GM12878 (cell line): ENCODE results near the gene ERCC5. TPM values are rescaled to one million over a fixed set of nuclear protein-coding genes. Genes with fewer than 3 reads are reported as not detected.
A peak's percentile ranks its signal among the peaks of the same experiment; 100 is the strongest.

Source experiments
- ASH2L ChIP-seq: fragments of 300-600, 200-600 bp; sonication (generic); IDR thresholded peaks from 2 replicates; pipeline ENCODE4 v1.6.1; 2017; ENCODE audit warnings: low read depth, mild to moderate bottlenecking, borderline replicate concordance
- BCL3 ChIP-seq: IDR thresholded peaks from 2 replicates; pipeline ENCODE4 v1.6.1; 2011; ENCODE audit warnings: borderline replicate concordance, low read depth, mild to moderate bottlenecking, moderate library complexity, low read length; ENCODE audit not compliant: insufficient read depth, poor library complexity, severe bottlenecking
- BMI1 ChIP-seq: fragments of 450-650 bp; IDR thresholded peaks from 2 replicates; pipeline ENCODE4 v1.6.1; 2016; ENCODE audit warnings: mild to moderate bottlenecking, moderate library complexity, borderline replicate concordance
- DPF2 ChIP-seq: fragments of 450-650 bp; IDR thresholded peaks from 2 replicates; pipeline ENCODE4 v1.6.1; 2017; ENCODE audit warnings: mild to moderate bottlenecking
- FOXK2 ChIP-seq: fragments of 450-650 bp; IDR thresholded peaks from 2 replicates; pipeline ENCODE4 v1.6.1; 2017; ENCODE audit warnings: mild to moderate bottlenecking, moderate library complexity
- GATAD2B ChIP-seq: fragments of 450-650 bp; conservative IDR thresholded peaks from 2 replicates; pipeline ENCODE4 v1.6.1; 2017; ENCODE audit warnings: low read depth, mild to moderate bottlenecking, moderate library complexity
- HDAC2 ChIP-seq: fragments of 200-600 bp; sonication (generic); IDR thresholded peaks from 2 replicates; pipeline ENCODE4 v1.6.1; 2017
- LARP7 ChIP-seq: fragments of 450-650 bp; IDR thresholded peaks from 2 replicates; pipeline ENCODE4 v1.6.1; 2017; ENCODE audit warnings: mild to moderate bottlenecking
- MTA2 ChIP-seq: fragments of 450-650 bp; IDR thresholded peaks from 2 replicates; pipeline ENCODE4 v1.6.1; 2016; ENCODE audit warnings: low read depth, mild to moderate bottlenecking, moderate library complexity
- NBN ChIP-seq: fragments of 450-650 bp; IDR thresholded peaks from 2 replicates; pipeline ENCODE4 v1.6.1; 2016
- NR2C1 ChIP-seq: fragments of 450-650 bp; IDR thresholded peaks from 2 replicates; pipeline ENCODE4 v1.6.1; 2017; ENCODE audit warnings: antibody characterized with exemption, mild to moderate bottlenecking, moderate library complexity
- SREBF2 ChIP-seq: IDR thresholded peaks from 2 replicates; pipeline ENCODE4 v1.6.1; 2012; ENCODE audit warnings: mild to moderate bottlenecking, low read length
- SRF ChIP-seq, 2 experiments: IDR thresholded peaks; 2 replicates each; pipeline ENCODE4 v1.6.1; 2011; ENCODE audit warnings: low read depth in 2 of 2, low read length in 2 of 2, mild to moderate bottlenecking in 1 of 2, moderate library complexity in 1 of 2
- SUPT20H ChIP-seq: IDR thresholded peaks from 2 replicates; pipeline ENCODE4 v1.6.1; 2011; ENCODE audit warnings: low read depth, mild to moderate bottlenecking, low read length, moderate library complexity, borderline replicate concordance; ENCODE audit not compliant: control insufficient read depth
- WRNIP1 ChIP-seq: IDR thresholded peaks from 2 replicates; pipeline ENCODE4 v1.6.1; 2011; ENCODE audit warnings: low read depth, low read length, improper control_type of control experiment, borderline replicate concordance
- polyA plus RNA-seq, 11 experiments: library from polyadenylated mRNA; depleted of rRNA in 4 of 11; unstranded in 6 of 11; stranded (reverse) in 5 of 11; fragments of >200 nt; fragmentation: Nextera tagmentation in 4 of 11; fragmentation: Illumina TruSeq in 1 of 11; extraction: Ambion mirVana in 4 of 11; extraction: Trizol in 1 of 11; gene quantifications; 1 replicate in 1 of 11; 2 replicates in 10 of 11; pipeline versions ENCODE4 v1.2.1 to v1.2.3, GENCODE V29; 2011 to 2016; ENCODE audit warnings: inconsistent platforms in 2 of 11, missing spikeins in 2 of 11, low read depth in 1 of 11
- total RNA-seq, 4 experiments: library from RNA; depleted of rRNA in 3 of 4; stranded (reverse); fragments of >200 nt in 3 of 4; fragmentation: Illumina TruSeq in 1 of 4; extraction: Trizol in 1 of 4; gene quantifications; 2 replicates each; pipeline versions ENCODE4 v1.2.1 to v1.2.3, GENCODE V29; 2013 to 2021
- TF ChIP-seq, protein P1 (sequence below): fragments of 450-650 bp; IDR thresholded peaks from 2 replicates; pipeline ENCODE4 v1.6.1; 2016; ENCODE audit warnings: mild to moderate bottlenecking, moderate library complexity, borderline replicate concordance
- TF ChIP-seq, protein P2 (sequence below): IDR thresholded peaks from 2 replicates; pipeline ENCODE4 v1.6.1; 2012; ENCODE audit warnings: low read depth, low read length, improper control_type of control experiment
- TF ChIP-seq, protein P3 (sequence below): fragments of 450-650 bp; IDR thresholded peaks from 2 replicates; pipeline ENCODE4 v1.6.1; 2017; ENCODE audit warnings: mild to moderate bottlenecking, moderate library complexity

Gene ERCC5
- total and polyA plus RNA-seq, 10 of the 15 experiments (the other 5 are each of a cell fraction or from before 2014, with no cell fraction given) = 11.7 to 59.2 (median 41.6) TPM

- TF ChIP-seq, protein P1, sequence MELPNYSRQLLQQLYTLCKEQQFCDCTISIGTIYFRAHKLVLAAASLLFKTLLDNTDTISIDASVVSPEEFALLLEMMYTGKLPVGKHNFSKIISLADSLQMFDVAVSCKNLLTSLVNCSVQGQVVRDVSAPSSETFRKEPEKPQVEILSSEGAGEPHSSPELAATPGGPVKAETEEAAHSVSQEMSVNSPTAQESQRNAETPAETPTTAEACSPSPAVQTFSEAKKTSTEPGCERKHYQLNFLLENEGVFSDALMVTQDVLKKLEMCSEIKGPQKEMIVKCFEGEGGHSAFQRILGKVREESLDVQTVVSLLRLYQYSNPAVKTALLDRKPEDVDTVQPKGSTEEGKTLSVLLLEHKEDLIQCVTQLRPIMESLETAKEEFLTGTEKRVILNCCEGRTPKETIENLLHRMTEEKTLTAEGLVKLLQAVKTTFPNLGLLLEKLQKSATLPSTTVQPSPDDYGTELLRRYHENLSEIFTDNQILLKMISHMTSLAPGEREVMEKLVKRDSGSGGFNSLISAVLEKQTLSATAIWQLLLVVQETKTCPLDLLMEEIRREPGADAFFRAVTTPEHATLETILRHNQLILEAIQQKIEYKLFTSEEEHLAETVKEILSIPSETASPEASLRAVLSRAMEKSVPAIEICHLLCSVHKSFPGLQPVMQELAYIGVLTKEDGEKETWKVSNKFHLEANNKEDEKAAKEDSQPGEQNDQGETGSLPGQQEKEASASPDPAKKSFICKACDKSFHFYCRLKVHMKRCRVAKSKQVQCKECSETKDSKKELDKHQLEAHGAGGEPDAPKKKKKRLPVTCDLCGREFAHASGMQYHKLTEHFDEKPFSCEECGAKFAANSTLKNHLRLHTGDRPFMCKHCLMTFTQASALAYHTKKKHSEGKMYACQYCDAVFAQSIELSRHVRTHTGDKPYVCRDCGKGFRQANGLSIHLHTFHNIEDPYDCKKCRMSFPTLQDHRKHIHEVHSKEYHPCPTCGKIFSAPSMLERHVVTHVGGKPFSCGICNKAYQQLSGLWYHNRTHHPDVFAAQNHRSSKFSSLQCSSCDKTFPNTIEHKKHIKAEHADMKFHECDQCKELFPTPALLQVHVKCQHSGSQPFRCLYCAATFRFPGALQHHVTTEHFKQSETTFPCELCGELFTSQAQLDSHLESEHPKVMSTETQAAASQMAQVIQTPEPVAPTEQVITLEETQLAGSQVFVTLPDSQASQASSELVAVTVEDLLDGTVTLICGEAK = no peak
- TF ChIP-seq SREBF2 (no peak), NR2C1 (no peak), LARP7 (peak; percentile 76), BMI1 (no peak), MTA2 (no peak), SRF (IDR thresholded peaks at IDR 0.05; ENCODE audit: low read depth in 2 of 2, low read length in 2 of 2) (no peak), GATAD2B (no peak; the same call in 1 of the 2 replicates), HDAC2 (no peak), FOXK2 (no peak), BCL3 (no peak), NBN (no peak), ASH2L (no peak), DPF2 (no peak), SUPT20H (no peak), WRNIP1 (no peak)
- TF ChIP-seq, protein P2, sequence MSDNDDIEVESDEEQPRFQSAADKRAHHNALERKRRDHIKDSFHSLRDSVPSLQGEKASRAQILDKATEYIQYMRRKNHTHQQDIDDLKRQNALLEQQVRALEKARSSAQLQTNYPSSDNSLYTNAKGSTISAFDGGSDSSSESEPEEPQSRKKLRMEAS = no peak
- TF ChIP-seq, protein P3, sequence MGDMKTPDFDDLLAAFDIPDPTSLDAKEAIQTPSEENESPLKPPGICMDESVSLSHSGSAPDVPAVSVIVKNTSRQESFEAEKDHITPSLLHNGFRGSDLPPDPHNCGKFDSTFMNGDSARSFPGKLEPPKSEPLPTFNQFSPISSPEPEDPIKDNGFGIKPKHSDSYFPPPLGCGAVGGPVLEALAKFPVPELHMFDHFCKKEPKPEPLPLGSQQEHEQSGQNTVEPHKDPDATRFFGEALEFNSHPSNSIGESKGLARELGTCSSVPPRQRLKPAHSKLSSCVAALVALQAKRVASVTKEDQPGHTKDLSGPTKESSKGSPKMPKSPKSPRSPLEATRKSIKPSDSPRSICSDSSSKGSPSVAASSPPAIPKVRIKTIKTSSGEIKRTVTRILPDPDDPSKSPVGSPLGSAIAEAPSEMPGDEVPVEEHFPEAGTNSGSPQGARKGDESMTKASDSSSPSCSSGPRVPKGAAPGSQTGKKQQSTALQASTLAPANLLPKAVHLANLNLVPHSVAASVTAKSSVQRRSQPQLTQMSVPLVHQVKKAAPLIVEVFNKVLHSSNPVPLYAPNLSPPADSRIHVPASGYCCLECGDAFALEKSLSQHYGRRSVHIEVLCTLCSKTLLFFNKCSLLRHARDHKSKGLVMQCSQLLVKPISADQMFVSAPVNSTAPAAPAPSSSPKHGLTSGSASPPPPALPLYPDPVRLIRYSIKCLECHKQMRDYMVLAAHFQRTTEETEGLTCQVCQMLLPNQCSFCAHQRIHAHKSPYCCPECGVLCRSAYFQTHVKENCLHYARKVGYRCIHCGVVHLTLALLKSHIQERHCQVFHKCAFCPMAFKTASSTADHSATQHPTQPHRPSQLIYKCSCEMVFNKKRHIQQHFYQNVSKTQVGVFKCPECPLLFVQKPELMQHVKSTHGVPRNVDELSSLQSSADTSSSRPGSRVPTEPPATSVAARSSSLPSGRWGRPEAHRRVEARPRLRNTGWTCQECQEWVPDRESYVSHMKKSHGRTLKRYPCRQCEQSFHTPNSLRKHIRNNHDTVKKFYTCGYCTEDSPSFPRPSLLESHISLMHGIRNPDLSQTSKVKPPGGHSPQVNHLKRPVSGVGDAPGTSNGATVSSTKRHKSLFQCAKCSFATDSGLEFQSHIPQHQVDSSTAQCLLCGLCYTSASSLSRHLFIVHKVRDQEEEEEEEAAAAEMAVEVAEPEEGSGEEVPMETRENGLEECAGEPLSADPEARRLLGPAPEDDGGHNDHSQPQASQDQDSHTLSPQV = no peak
Observed at GRCh38 chr13:102799426-102800144, 46.2 kb upstream of the ERCC5 start (continued).
